Panc1 (cell line): Measurements from ENCODE around the gene FILIP1. TPM values are rescaled to one million over a fixed set of nuclear protein-coding genes. Genes with fewer than 3 reads are reported as not detected.

Experiments used
- ATAC-seq: fragments of 200-7000 bp; cut with Tn5 transposase; 2 replicates; pipeline ENCODE4 v1.9.1; 2020; ENCODE audit warnings: mild to moderate bottlenecking, moderate library complexity
- BruUV-seq: library from RNA; stranded (reverse); fragments of 400-500 nt; replicated peaks from 2 replicates; lab custom pipeline; 2021; lab: Mats Ljungman, UMichigan
- CTCF ChIA-PET: fragments of 300-600 bp; sonication (Branson Sonifier 250); formaldehyde crosslinking; loops from one replicate; lab custom pipeline; 2022; ENCODE audit warnings: antibody characterized with exemption; lab: Charles Lee
- POLR2A ChIA-PET: fragments of 300-600 bp; sonication (Branson Sonifier 250); formaldehyde crosslinking; loops from one replicate; lab custom pipeline; 2022; ENCODE audit warnings: antibody characterized with exemption; lab: Charles Lee
- DNase-seq: peaks from one replicate; pipeline ENCODE4 v3.0.0-alpha.2; 2010; ENCODE audit warnings: low read depth, low spot score
- H3K27ac ChIP-seq: 2 replicates; pipeline ENCODE4 v1.5.1; 2011; ENCODE audit warnings: mild to moderate bottlenecking, low read length, inconsistent platforms
- H3K27me3 ChIP-seq: fragments of 200-500 bp; sonication (Bioruptor generic); 2 replicates; pipeline ENCODE4 v1.6.0; 2014; ENCODE audit warnings: low read length, inconsistent platforms; ENCODE audit not compliant: control insufficient read depth, insufficient read depth
- H3K36me3 ChIP-seq: fragments of 200-500 bp; sonication (Bioruptor generic); 2 replicates; pipeline ENCODE4 v1.5.1; 2014; ENCODE audit warnings: inconsistent platforms, mild to moderate bottlenecking, low read length, moderate library complexity; ENCODE audit not compliant: control insufficient read depth, insufficient read depth
- H3K4me1 ChIP-seq: 2 replicates; pipeline ENCODE4 v1.5.1; 2011; ENCODE audit warnings: inconsistent platforms, mild to moderate bottlenecking, low read length, moderate library complexity; ENCODE audit not compliant: control insufficient read depth, insufficient read depth
- H3K4me3 ChIP-seq, 2 experiments: 2 replicates each; pipeline ENCODE4 v1.5.1; 2011 to 2012; ENCODE audit warnings: low read depth in 2 of 2, low read length in 2 of 2, mild to moderate bottlenecking in 2 of 2, inconsistent platforms in 1 of 2, moderate library complexity in 1 of 2
- H3K9me3 ChIP-seq: fragments of 200-500 bp; sonication (Bioruptor generic); 2 replicates; pipeline ENCODE4 v1.5.1; 2014; ENCODE audit warnings: low read depth, mild to moderate bottlenecking, inconsistent platforms, low read length, moderate library complexity; ENCODE audit not compliant: control insufficient read depth, insufficient read depth
- POLR2AphosphoS5 ChIP-seq: IDR thresholded peaks from 2 replicates; pipeline ENCODE4 v1.6.1; 2012; ENCODE audit warnings: mild to moderate bottlenecking, low read depth, low read length, moderate library complexity
- SIN3A ChIP-seq: IDR thresholded peaks from 2 replicates; pipeline ENCODE4 v1.6.1; 2012; ENCODE audit warnings: low read depth, mild to moderate bottlenecking, low read length, moderate library complexity, borderline replicate concordance; ENCODE audit not compliant: insufficient read depth
- TCF7L2 ChIP-seq: IDR thresholded peaks from 2 replicates; pipeline ENCODE4 v1.6.1; 2011; ENCODE audit warnings: mild to moderate bottlenecking, low read depth, low read length, inconsistent platforms
- in situ Hi-C: cut with HindIII; loops from 2 replicates; pipeline ENCODE4 v1.10.0; 2016; ENCODE audit warnings: low sequenced_read_pairs, low pct_unique_long_range_greater_than_20kb
- intact Hi-C: fragments of 100-400 bp; cut with micrococcal nuclease; formaldehyde crosslinking; loops from one replicate; pipeline ENCODE4 v1.10.0; 2022; ENCODE audit not compliant: unreplicated experiment
- total RNA-seq: library from RNA; stranded (reverse); gene quantifications from one replicate; pipeline ENCODE4 v1.2.1, GENCODE V29; 2021; ENCODE audit not compliant: unreplicated experiment
- TF ChIP-seq, protein P1 (sequence below), 2 experiments: IDR thresholded peaks; 2 replicates each; pipeline ENCODE4 v1.6.1; 2011 to 2012; ENCODE audit warnings: low read depth in 2 of 2, control low read depth in 1 of 2, low read length in 1 of 2, mild to moderate bottlenecking in 1 of 2, moderate library complexity in 1 of 2; ENCODE audit not compliant: insufficient read depth in 1 of 2
- TF ChIP-seq, protein P2 (sequence below): fragments of 450-650 bp; IDR thresholded peaks from 2 replicates; pipeline ENCODE4 v1.5.1; 2017; ENCODE audit warnings: mild to moderate bottlenecking

FILIP1 gene
- total RNA-seq, 1 experiment from 2014 or later, result 0.26 TPM

- Histone ChIP-seq H3K27me3 (no peaks in the 10 kb centered on the region), H3K4me1 (no peaks in the 10 kb centered on the region), H3K36me3 (no peaks in the 10 kb centered on the region), H3K4me3 (no peak overlapping the region), H3K27ac (no peak overlapping the region), H3K9me3 (no peaks in the 10 kb centered on the region)
- no TSS peak for BruUV-seq
- TF ChIP-seq POLR2AphosphoS5 (no peak), SIN3A (no peak)
- TF ChIP-seq, protein P1, sequence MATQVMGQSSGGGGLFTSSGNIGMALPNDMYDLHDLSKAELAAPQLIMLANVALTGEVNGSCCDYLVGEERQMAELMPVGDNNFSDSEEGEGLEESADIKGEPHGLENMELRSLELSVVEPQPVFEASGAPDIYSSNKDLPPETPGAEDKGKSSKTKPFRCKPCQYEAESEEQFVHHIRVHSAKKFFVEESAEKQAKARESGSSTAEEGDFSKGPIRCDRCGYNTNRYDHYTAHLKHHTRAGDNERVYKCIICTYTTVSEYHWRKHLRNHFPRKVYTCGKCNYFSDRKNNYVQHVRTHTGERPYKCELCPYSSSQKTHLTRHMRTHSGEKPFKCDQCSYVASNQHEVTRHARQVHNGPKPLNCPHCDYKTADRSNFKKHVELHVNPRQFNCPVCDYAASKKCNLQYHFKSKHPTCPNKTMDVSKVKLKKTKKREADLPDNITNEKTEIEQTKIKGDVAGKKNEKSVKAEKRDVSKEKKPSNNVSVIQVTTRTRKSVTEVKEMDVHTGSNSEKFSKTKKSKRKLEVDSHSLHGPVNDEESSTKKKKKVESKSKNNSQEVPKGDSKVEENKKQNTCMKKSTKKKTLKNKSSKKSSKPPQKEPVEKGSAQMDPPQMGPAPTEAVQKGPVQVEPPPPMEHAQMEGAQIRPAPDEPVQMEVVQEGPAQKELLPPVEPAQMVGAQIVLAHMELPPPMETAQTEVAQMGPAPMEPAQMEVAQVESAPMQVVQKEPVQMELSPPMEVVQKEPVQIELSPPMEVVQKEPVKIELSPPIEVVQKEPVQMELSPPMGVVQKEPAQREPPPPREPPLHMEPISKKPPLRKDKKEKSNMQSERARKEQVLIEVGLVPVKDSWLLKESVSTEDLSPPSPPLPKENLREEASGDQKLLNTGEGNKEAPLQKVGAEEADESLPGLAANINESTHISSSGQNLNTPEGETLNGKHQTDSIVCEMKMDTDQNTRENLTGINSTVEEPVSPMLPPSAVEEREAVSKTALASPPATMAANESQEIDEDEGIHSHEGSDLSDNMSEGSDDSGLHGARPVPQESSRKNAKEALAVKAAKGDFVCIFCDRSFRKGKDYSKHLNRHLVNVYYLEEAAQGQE (IDR thresholded peaks at IDR 0.05; ENCODE audit: insufficient read depth in 1 of 2, low read depth in 2 of 2, low read length in 1 of 2), result no peak
- DNase-seq, result no peak
- ChIA-PET POLR2A (no interaction called here), CTCF (no interaction called here)
- in situ Hi-C loops, result no loop called here
- intact Hi-C loops, result no loop called here
- no peak for ATAC-seq
Observed at GRCh38 chr6:75463061-75463460, 30.5 kb downstream of the FILIP1 start.

DNA sequence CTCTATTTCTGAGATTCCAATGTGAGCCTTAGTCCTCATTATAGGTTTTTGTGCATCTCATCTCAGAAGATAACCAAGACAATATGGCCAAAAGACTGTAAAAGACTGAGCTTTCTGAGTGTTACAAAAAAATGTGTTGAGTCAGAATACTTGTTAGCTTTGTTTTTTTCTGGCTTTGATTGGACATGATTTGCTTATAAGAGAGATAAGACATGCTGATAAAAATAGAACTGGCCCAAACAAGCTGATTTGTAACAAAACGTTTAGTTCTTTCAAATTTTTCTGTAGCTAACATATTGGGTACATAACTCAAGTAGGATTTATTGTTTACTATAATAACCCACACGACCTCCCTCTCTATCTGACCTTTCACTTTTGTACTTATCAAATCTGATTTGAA, 32.9 kb downstream of the FILIP1 start:
- BruUV-seq, result no TSS peak
- DNase-seq, result no peak
- CTCF ChIA-PET, result no interaction called here
- intact Hi-C loops, result no loop called here
- ATAC-seq, result no peak
- no peaks in the 10 kb centered on the region for H3K27me3 ChIP-seq
- H3K4me3 ChIP-seq, result no peak overlapping the region
- no peak overlapping the region for H3K27ac ChIP-seq
- POLR2A ChIA-PET, result no interaction called here
- no peaks in the 10 kb centered on the region for H3K9me3 ChIP-seq
- H3K36me3 ChIP-seq, result no peaks in the 10 kb centered on the region
- TF ChIP-seq, protein P1 (IDR thresholded peaks at IDR 0.05; ENCODE audit: insufficient read depth in 1 of 2, low read depth in 2 of 2, low read length in 1 of 2), result no peak
- TF ChIP-seq, protein P2, sequence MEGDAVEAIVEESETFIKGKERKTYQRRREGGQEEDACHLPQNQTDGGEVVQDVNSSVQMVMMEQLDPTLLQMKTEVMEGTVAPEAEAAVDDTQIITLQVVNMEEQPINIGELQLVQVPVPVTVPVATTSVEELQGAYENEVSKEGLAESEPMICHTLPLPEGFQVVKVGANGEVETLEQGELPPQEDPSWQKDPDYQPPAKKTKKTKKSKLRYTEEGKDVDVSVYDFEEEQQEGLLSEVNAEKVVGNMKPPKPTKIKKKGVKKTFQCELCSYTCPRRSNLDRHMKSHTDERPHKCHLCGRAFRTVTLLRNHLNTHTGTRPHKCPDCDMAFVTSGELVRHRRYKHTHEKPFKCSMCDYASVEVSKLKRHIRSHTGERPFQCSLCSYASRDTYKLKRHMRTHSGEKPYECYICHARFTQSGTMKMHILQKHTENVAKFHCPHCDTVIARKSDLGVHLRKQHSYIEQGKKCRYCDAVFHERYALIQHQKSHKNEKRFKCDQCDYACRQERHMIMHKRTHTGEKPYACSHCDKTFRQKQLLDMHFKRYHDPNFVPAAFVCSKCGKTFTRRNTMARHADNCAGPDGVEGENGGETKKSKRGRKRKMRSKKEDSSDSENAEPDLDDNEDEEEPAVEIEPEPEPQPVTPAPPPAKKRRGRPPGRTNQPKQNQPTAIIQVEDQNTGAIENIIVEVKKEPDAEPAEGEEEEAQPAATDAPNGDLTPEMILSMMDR, result no peak
- TF ChIP-seq TCF7L2 (no peak), SIN3A (no peak), POLR2AphosphoS5 (no peak)
- H3K4me1 ChIP-seq, result no peaks in the 10 kb centered on the region
- in situ Hi-C loops, result no loop called here
